H1 (cell line): Measurements from ENCODE around the gene PSMC5. TPM values are rescaled to one million over a fixed set of nuclear protein-coding genes. Genes with fewer than 3 reads are reported as not detected.

Experiments
- CTCF ChIA-PET: fragments of 300-600 bp; sonication (Branson Sonifier 250); formaldehyde crosslinking; loops from one replicate; lab custom pipeline; 2021; ENCODE audit not compliant: partially characterized antibody; lab: Charles Lee
- POLR2A ChIA-PET: fragments of 300-600 bp; sonication (Branson Sonifier 250); formaldehyde crosslinking; loops from one replicate; lab custom pipeline; 2021; ENCODE audit warnings: inconsistent platforms; ENCODE audit not compliant: partially characterized antibody; lab: Charles Lee
- DNase-seq, 2 experiments: peaks; one replicate each; pipeline versions ENCODE4 v3.0.0 to v3.0.0-alpha.2; 2010 to 2022; ENCODE audit warnings: low spot score in 2 of 2, low read depth in 1 of 2, mixed read lengths in 1 of 2
- FAIRE-seq: peaks from 2 replicates; lab custom pipeline; 2011; peaks lifted over from hg19 to GRCh38; lab: Jason Lieb, UNC
- H2AFZ ChIP-seq: 2 replicates; pipeline ENCODE4 v1.8.1; 2012; ENCODE audit warnings: low read length, inconsistent platforms
- H2AK5ac ChIP-seq: 2 replicates; pipeline ENCODE4 v1.6.1; 2013; ENCODE audit warnings: low read depth, low read length
- H2BK120ac ChIP-seq: replicated peaks from 2 replicates; pipeline ENCODE3; 2013; ENCODE audit warnings: low read depth, low read length, inconsistent platforms
- H2BK12ac ChIP-seq: 2 replicates; pipeline ENCODE4 v1.6.1; 2013; ENCODE audit warnings: low read depth, low read length
- H2BK15ac ChIP-seq: 2 replicates; pipeline ENCODE4 v1.6.1; 2013; ENCODE audit warnings: low read length
- H2BK20ac ChIP-seq: 2 replicates; pipeline ENCODE4 v1.6.1; 2013; ENCODE audit warnings: low read length
- H2BK5ac ChIP-seq: 2 replicates; pipeline ENCODE4 v1.6.1; 2013; ENCODE audit warnings: low read depth, low read length
- H3K14ac ChIP-seq: 2 replicates; pipeline ENCODE4 v1.6.1; 2013; ENCODE audit warnings: inconsistent platforms; ENCODE audit not compliant: insufficient read length
- H3K18ac ChIP-seq: 2 replicates; pipeline ENCODE4 v1.6.1; 2013; ENCODE audit warnings: low read length; ENCODE audit errors: extremely low read depth
- H3K23ac ChIP-seq: 2 replicates; pipeline ENCODE4 v1.6.1; 2013; ENCODE audit warnings: inconsistent platforms; ENCODE audit not compliant: insufficient read length
- H3K23me2 ChIP-seq: 2 replicates; pipeline ENCODE4 v1.6.1; 2013; ENCODE audit warnings: low read depth, low read length
- H3K27ac ChIP-seq: 2 replicates; pipeline ENCODE4 v1.6.1; 2011; ENCODE audit warnings: low read depth, low read length, inconsistent platforms
- H3K27me3 ChIP-seq, 4 experiments: replicated peaks in 1 of 4; 1 replicate in 1 of 4; 2 replicates in 3 of 4; pipeline versions ENCODE4 v1.6.1 to v1.8.1; 2011 to 2013; ENCODE audit warnings: low read length in 3 of 4, mild to moderate bottlenecking in 3 of 4, inconsistent platforms in 2 of 4, mixed read lengths in 2 of 4, moderate library complexity in 1 of 4; ENCODE audit not compliant: control insufficient read depth in 3 of 4, insufficient read depth in 3 of 4; ENCODE audit errors: extremely low read depth in 1 of 4
- H3K36me3 ChIP-seq, 4 experiments: 2 replicates each; pipeline versions ENCODE4 v1.6.1 to v1.8.1; 2011 to 2013; ENCODE audit warnings: mild to moderate bottlenecking in 4 of 4, low read length in 3 of 4, moderate library complexity in 2 of 4, control low read depth in 1 of 4, inconsistent platforms in 1 of 4; ENCODE audit not compliant: insufficient read depth in 4 of 4, control insufficient read depth in 2 of 4
- H3K4ac ChIP-seq: replicated peaks from 2 replicates; pipeline ENCODE3; 2013; ENCODE audit warnings: low read length, low read depth, mixed read lengths, inconsistent platforms; ENCODE audit not compliant: insufficient read length
- H3K4me1 ChIP-seq, 4 experiments: replicated peaks in 1 of 4; 1 replicate in 1 of 4; 2 replicates in 3 of 4; pipeline versions ENCODE4 v1.6.1 to v1.8.1; 2011 to 2013; ENCODE audit warnings: low read length in 3 of 4, inconsistent platforms in 2 of 4, mixed read lengths in 1 of 4; ENCODE audit not compliant: insufficient read depth in 4 of 4, control insufficient read depth in 3 of 4
- H3K4me2 ChIP-seq, 2 experiments: 2 replicates each; pipeline versions ENCODE4 v1.6.1 to v1.8.1; 2011 to 2013; ENCODE audit warnings: low read depth in 2 of 2, low read length in 2 of 2, control low read depth in 1 of 2, inconsistent platforms in 1 of 2, mild to moderate bottlenecking in 1 of 2; ENCODE audit not compliant: insufficient read depth in 1 of 2
- H3K4me3 ChIP-seq, 4 experiments: fragments of 200-600, 300-600 bp in 1 of 4; sonication (generic), shearing (Covaris generic), sonication (Bioruptor Twin) in 1 of 4; 2 replicates each; pipeline versions ENCODE4 v1.5.1 to v1.8.1; 2011 to 2016; ENCODE audit warnings: low read length in 4 of 4, low read depth in 3 of 4, control low read depth in 2 of 4, inconsistent platforms in 2 of 4, mild to moderate bottlenecking in 2 of 4, mixed read lengths in 1 of 4, moderate library complexity in 1 of 4; ENCODE audit not compliant: insufficient read depth in 2 of 4; ENCODE audit errors: extremely low read depth in 1 of 4
- H3K56ac ChIP-seq: replicated peaks from 2 replicates; pipeline ENCODE3; 2013; ENCODE audit warnings: low read depth, mild to moderate bottlenecking, mixed read lengths, low read length, inconsistent platforms; ENCODE audit not compliant: insufficient read length
- H3K79me1 ChIP-seq: 2 replicates; pipeline ENCODE4 v1.6.1; 2013; ENCODE audit warnings: low read depth, low read length, control low read depth
- H3K79me2 ChIP-seq, 2 experiments: 2 replicates each; pipeline versions ENCODE4 v1.6.1 to v1.8.1; 2012 to 2013; ENCODE audit warnings: low read length in 2 of 2, mild to moderate bottlenecking in 2 of 2, inconsistent platforms in 1 of 2; ENCODE audit not compliant: insufficient read depth in 2 of 2, control insufficient read depth in 1 of 2
- H3K9ac ChIP-seq, 4 experiments: replicated peaks in 1 of 4; 1 replicate in 1 of 4; 2 replicates in 3 of 4; pipeline versions ENCODE4 v1.6.1 to v1.8.1; 2011 to 2013; ENCODE audit warnings: low read depth in 3 of 4, low read length in 3 of 4, control low read depth in 2 of 4, mild to moderate bottlenecking in 2 of 4, moderate library complexity in 2 of 4, inconsistent platforms in 1 of 4; ENCODE audit errors: extremely low read depth in 1 of 4
- H3K9me3 ChIP-seq, 2 experiments: 2 replicates each; pipeline versions ENCODE4 v1.6.1 to v1.8.1; 2012 to 2013; ENCODE audit warnings: mild to moderate bottlenecking in 2 of 2, moderate library complexity in 2 of 2, control low read depth in 1 of 2, inconsistent platforms in 1 of 2, low read depth in 1 of 2, low read length in 1 of 2, mixed read lengths in 1 of 2; ENCODE audit not compliant: insufficient read depth in 2 of 2
- H4K20me1 ChIP-seq, 2 experiments: replicated peaks in 1 of 2; 2 replicates each; pipeline versions ENCODE3 to v1.8.1; 2011 to 2013; ENCODE audit warnings: inconsistent platforms in 2 of 2, low read length in 2 of 2, mild to moderate bottlenecking in 1 of 2; ENCODE audit not compliant: insufficient read depth in 2 of 2, control insufficient read depth in 1 of 2
- H4K5ac ChIP-seq: 2 replicates; pipeline ENCODE4 v1.6.1; 2013; ENCODE audit warnings: low read length, low read depth, mixed read lengths, inconsistent platforms; ENCODE audit not compliant: insufficient read length
- H4K8ac ChIP-seq: 2 replicates; pipeline ENCODE4 v1.8.0; 2013; ENCODE audit warnings: mild to moderate bottlenecking, moderate library complexity, low read length, inconsistent platforms; ENCODE audit not compliant: insufficient read depth; ENCODE audit errors: extremely low read depth
- H4K91ac ChIP-seq: replicated peaks from 2 replicates; pipeline ENCODE3; 2013; ENCODE audit warnings: low read length, mixed read lengths, inconsistent platforms; ENCODE audit not compliant: insufficient read length
- BRCA1 ChIP-seq: IDR thresholded peaks from 2 replicates; pipeline ENCODE4 v1.6.1; 2012; ENCODE audit warnings: low read depth, low read length, improper control_type of control experiment
- CTCF ChIP-seq, 3 experiments: IDR thresholded peaks; 1 replicate in 2 of 3; 2 replicates in 1 of 3; pipeline versions ENCODE4 v1.5.1 to v1.6.1; 2011; ENCODE audit warnings: low read length in 3 of 3, mild to moderate bottlenecking in 3 of 3, inconsistent platforms in 2 of 3, low read depth in 1 of 3, moderate library complexity in 1 of 3; ENCODE audit not compliant: insufficient read depth in 1 of 3; ENCODE audit errors: control extremely low read depth in 1 of 3
- EGR1 ChIP-seq: IDR thresholded peaks from 2 replicates; pipeline ENCODE4 v1.6.1; 2011; ENCODE audit warnings: low read depth, low read length, borderline replicate concordance
- KDM5A ChIP-seq: fragments of 200-600 bp; IDR thresholded peaks from 2 replicates; pipeline ENCODE4 v1.7.1; 2012; ENCODE audit warnings: mild to moderate bottlenecking, low read length, inconsistent platforms, mixed read lengths
- MAX ChIP-seq: IDR thresholded peaks from 2 replicates; pipeline ENCODE4 v1.6.1; 2012; ENCODE audit warnings: inconsistent platforms
- RAD21 ChIP-seq, 2 experiments: IDR thresholded peaks in 1 of 2; conservative IDR thresholded peaks in 1 of 2; 2 replicates each; pipeline ENCODE4 v1.6.1; 2011; ENCODE audit warnings: low read depth in 2 of 2, low read length in 2 of 2, improper control_type of control experiment in 1 of 2, inconsistent platforms in 1 of 2, mild to moderate bottlenecking in 1 of 2, moderate library complexity in 1 of 2
- YY1 ChIP-seq: IDR thresholded peaks from 2 replicates; pipeline ENCODE4 v1.6.1; 2011; ENCODE audit warnings: low read depth, mild to moderate bottlenecking, low read length
- WGBS, 2 experiments: shearing (Covaris generic) in 1 of 2; methylation state at CpG; one replicate each; pipeline versions ENCODE4 v1.1.6 to v1.1.7; 2013 to 2015; ENCODE audit warnings: low lambda C conversion rate in 2 of 2, mixed read lengths in 2 of 2, inconsistent platforms in 1 of 2, low coverage in 1 of 2, missing lambda C conversion rate in 1 of 2; ENCODE audit not compliant: insufficient replicate concordance in 2 of 2, insufficient coverage in 1 of 2, insufficient read length in 1 of 2; ENCODE audit errors: extremely low coverage in 1 of 2, missing lambda C conversion rate in 1 of 2; 5-methylcytosine and 5-hydroxymethylcytosine counted together
- polyA plus RNA-seq, 7 experiments: library from polyadenylated mRNA; depleted of rRNA in 3 of 7; stranded (reverse) in 5 of 7; unstranded in 2 of 7; fragments of >200 nt in 5 of 7; fragments of 200-250 nt in 2 of 7; gene quantifications; 1 replicate in 5 of 7; 2 replicates in 1 of 7; 4 replicates in 1 of 7; pipeline versions ENCODE4 v1.2.1 to v1.2.3, GENCODE V29; 2011 to 2013; ENCODE audit warnings: missing spikeins in 2 of 7, mixed read lengths in 2 of 7
- total RNA-seq: library from RNA; stranded (reverse); fragmentation: NEBNext Ultra II Directional; extraction: Animal tissue kit (Norgen Biotek cat#: 25700); gene quantifications from 2 replicates; pipeline ENCODE4 v1.2.1, GENCODE V29; 2021

PSMC5 gene
- total and polyA plus RNA-seq, 2 of the 8 experiments (the other 6 are each of a cell fraction or from before 2014, with no cell fraction given) = 172 to 180 TPM

GRCh38 chr17:63834431-63835166, 7.4 kb downstream of the PSMC5 start:
- H2BK15ac ChIP-seq = no peak overlapping the region
- no peak overlapping the region for H2BK12ac ChIP-seq
- H3K14ac ChIP-seq = no peak overlapping the region
- FAIRE-seq = no peak
- TF ChIP-seq EGR1 (no peak), YY1 (0 out of 2 replicates have a peak, but pooled peaks have one; percentile 31), KDM5A (no peak), BRCA1 (no peak), MAX (peak; percentile 41; the same call in 1 of the 2 replicates), CTCF (IDR thresholded peaks at IDR 0.05; ENCODE audit: control extremely low read depth in 1 of 3, insufficient read depth in 1 of 3, low read depth in 1 of 3, low read length in 3 of 3) (peak; percentile 74 to 98 (median 85)), RAD21 (IDR thresholded peaks at IDR 0.05 in 1 of 2, conservative IDR thresholded peaks at IDR 0.05 in 1 of 2; ENCODE audit: low read depth in 2 of 2, low read length in 2 of 2) (peak; percentile 30 to 52; a peak in 3 of 4 replicates)
- no peak overlapping the region for H3K9ac ChIP-seq
- 65% methylated on average over 11 of the region's 13 CpGs; no CpG with 5 or more reads in 1 of the 2 experiments for WGBS, 2 experiments
- H4K91ac ChIP-seq = no peak overlapping the region
- H2AFZ ChIP-seq = no peak overlapping the region
- H3K4ac ChIP-seq = no peak overlapping the region
- POLR2A ChIA-PET = interaction anchor here (1.1 to 32.3 kb wide), 8 partner anchors 3 to 94 kb away, joined by 3 to 593 read pairs (median 7); partner anchors contain the start of genes CCDC47, DDX42, FTSJ3 and PSMC5
- H3K4me2 ChIP-seq = no peak overlapping the region
- H3K9me3 ChIP-seq = no peaks in the 10 kb centered on the region
- H3K23me2 ChIP-seq = no peaks in the 10 kb centered on the region; the same call in 1 of the 2 replicates
- peak; percentile 54 to 70 for DNase-seq
- H3K4me3 ChIP-seq = no peak overlapping the region
- no peak overlapping the region for H3K23ac ChIP-seq
- no peak overlapping the region for H4K8ac ChIP-seq
- peaks cover 0 to 22% of the 10 kb centered on the region in 2 experiments; a peak in 3 of 4 replicates for H3K79me2 ChIP-seq
- CTCF ChIA-PET = interaction anchor here (0.6 to 5.2 kb wide), 18 partner anchors 10 to 124 kb away, joined by 3 to 61 read pairs (median 4); no protein-coding TSS in a partner anchor
- H3K18ac ChIP-seq = no peak overlapping the region
- no peaks in the 10 kb centered on the region for H3K27me3 ChIP-seq
- H4K20me1 ChIP-seq = peaks cover 3 to 24% of the 10 kb centered on the region in 2 experiments
- peaks cover 37 to 55% (median 51%) of the 10 kb centered on the region in 4 experiments for H3K36me3 ChIP-seq
- no peak overlapping the region for H4K5ac ChIP-seq
- H2BK5ac ChIP-seq = no peak overlapping the region
- H2BK20ac ChIP-seq = no peak overlapping the region
- H3K4me1 ChIP-seq = peaks cover 3 to 20% (median 16%) of the 10 kb centered on the region in 4 experiments
- no peak overlapping the region for H3K27ac ChIP-seq
- no peak overlapping the region for H2AK5ac ChIP-seq
- H2BK120ac ChIP-seq = no peak overlapping the region
- H3K79me1 ChIP-seq = peaks cover 20% of the 10 kb centered on the region
- no peak overlapping the region for H3K56ac ChIP-seq
